ENCODE measurements around the gene HOMER1. TPM values are rescaled to one million over a fixed set of nuclear protein-coding genes. Genes with fewer than 3 reads are reported as not detected.

The HOMER1 gene
- total and polyA plus RNA-seq, 2 of the 13 experiments (the other 11 are each of a cell fraction or from before 2014, with no cell fraction given): 5.3 to 24.8 TPM

DNA sequence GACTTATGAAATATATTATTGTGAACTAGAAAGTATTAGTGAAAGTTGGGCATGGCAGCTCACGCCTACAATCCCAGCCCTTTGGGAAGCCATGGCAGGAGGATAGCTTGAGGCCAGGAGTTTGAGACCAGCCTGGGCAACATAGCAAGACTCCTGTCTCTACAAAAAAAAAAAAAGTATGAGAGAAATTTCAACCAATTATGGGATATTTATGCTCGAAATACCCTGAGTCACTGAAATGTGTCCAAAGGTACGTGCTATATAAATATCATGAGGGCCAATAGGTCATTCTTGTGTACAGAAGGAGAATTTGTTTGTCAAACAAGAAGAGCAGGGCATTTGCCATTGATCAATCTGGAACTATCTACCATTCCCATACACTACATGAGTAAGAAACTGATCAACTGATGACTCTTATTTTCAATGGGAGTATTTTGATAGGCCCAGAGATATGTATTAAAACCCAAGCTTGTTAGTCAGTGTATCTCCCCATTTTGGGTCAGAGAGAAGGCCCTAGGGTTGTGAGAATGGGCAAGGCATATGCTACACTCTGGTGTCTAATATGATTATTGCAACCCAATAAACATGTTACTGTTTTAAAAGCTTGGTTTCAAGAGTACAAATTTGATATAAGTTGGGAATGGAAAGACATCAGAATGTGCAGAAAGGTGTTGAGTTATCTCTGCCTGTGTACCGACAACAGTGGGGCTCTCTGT is 21.7 kb upstream of the HOMER1 start (continued):
- TF ChIP-seq TARDBP (CRISPR knock-in tag; IDR thresholded peaks at IDR 0.05) (peak; percentile 73), NKX3-1 (CRISPR knock-in tag; IDR thresholded peaks at IDR 0.05) (0 out of 2 replicates have a peak, but pooled peaks have one; percentile 29), DPF2 (CRISPR knock-in tag; IDR thresholded peaks at IDR 0.05; ENCODE audit: borderline replicate concordance, low read depth) (peak; percentile 52; the same call in 1 of the 2 replicates), ZMYM2 (CRISPR knock-in tag; IDR thresholded peaks at IDR 0.05) (peak; percentile 39; the same call in 1 of the 2 replicates), NFE2L1 (CRISPR knock-in tag; IDR thresholded peaks at IDR 0.05; ENCODE audit: borderline replicate concordance) (no peak), ZNF878 (CRISPR knock-in tag; IDR thresholded peaks at IDR 0.05) (no peak), ZNF7 (CRISPR knock-in tag; IDR thresholded peaks at IDR 0.05) (no peak), DNMT1 (CRISPR knock-in tag; IDR thresholded peaks at IDR 0.05) (no peak), NBN (conservative IDR thresholded peaks at IDR 0.05) (no peak), ZNF10 (CRISPR knock-in tag; IDR thresholded peaks at IDR 0.05; ENCODE audit: borderline replicate concordance, low read depth) (no peak), KMT2B (CRISPR knock-in tag; IDR thresholded peaks at IDR 0.05) (0 out of 2 replicates have a peak, but pooled peaks have one; percentile 30), HOXA5 (CRISPR knock-in tag; IDR thresholded peaks at IDR 0.05) (peak; percentile 70), ZSCAN20 (CRISPR knock-in tag; IDR thresholded peaks at IDR 0.05; ENCODE audit: borderline replicate concordance) (no peak)
- TF ChIP-seq, protein P1, sequence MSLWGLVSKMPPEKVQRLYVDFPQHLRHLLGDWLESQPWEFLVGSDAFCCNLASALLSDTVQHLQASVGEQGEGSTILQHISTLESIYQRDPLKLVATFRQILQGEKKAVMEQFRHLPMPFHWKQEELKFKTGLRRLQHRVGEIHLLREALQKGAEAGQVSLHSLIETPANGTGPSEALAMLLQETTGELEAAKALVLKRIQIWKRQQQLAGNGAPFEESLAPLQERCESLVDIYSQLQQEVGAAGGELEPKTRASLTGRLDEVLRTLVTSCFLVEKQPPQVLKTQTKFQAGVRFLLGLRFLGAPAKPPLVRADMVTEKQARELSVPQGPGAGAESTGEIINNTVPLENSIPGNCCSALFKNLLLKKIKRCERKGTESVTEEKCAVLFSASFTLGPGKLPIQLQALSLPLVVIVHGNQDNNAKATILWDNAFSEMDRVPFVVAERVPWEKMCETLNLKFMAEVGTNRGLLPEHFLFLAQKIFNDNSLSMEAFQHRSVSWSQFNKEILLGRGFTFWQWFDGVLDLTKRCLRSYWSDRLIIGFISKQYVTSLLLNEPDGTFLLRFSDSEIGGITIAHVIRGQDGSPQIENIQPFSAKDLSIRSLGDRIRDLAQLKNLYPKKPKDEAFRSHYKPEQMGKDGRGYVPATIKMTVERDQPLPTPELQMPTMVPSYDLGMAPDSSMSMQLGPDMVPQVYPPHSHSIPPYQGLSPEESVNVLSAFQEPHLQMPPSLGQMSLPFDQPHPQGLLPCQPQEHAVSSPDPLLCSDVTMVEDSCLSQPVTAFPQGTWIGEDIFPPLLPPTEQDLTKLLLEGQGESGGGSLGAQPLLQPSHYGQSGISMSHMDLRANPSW (CRISPR knock-in tag; IDR thresholded peaks at IDR 0.05; ENCODE audit: borderline replicate concordance): no peak
- TF ChIP-seq, protein P2, sequence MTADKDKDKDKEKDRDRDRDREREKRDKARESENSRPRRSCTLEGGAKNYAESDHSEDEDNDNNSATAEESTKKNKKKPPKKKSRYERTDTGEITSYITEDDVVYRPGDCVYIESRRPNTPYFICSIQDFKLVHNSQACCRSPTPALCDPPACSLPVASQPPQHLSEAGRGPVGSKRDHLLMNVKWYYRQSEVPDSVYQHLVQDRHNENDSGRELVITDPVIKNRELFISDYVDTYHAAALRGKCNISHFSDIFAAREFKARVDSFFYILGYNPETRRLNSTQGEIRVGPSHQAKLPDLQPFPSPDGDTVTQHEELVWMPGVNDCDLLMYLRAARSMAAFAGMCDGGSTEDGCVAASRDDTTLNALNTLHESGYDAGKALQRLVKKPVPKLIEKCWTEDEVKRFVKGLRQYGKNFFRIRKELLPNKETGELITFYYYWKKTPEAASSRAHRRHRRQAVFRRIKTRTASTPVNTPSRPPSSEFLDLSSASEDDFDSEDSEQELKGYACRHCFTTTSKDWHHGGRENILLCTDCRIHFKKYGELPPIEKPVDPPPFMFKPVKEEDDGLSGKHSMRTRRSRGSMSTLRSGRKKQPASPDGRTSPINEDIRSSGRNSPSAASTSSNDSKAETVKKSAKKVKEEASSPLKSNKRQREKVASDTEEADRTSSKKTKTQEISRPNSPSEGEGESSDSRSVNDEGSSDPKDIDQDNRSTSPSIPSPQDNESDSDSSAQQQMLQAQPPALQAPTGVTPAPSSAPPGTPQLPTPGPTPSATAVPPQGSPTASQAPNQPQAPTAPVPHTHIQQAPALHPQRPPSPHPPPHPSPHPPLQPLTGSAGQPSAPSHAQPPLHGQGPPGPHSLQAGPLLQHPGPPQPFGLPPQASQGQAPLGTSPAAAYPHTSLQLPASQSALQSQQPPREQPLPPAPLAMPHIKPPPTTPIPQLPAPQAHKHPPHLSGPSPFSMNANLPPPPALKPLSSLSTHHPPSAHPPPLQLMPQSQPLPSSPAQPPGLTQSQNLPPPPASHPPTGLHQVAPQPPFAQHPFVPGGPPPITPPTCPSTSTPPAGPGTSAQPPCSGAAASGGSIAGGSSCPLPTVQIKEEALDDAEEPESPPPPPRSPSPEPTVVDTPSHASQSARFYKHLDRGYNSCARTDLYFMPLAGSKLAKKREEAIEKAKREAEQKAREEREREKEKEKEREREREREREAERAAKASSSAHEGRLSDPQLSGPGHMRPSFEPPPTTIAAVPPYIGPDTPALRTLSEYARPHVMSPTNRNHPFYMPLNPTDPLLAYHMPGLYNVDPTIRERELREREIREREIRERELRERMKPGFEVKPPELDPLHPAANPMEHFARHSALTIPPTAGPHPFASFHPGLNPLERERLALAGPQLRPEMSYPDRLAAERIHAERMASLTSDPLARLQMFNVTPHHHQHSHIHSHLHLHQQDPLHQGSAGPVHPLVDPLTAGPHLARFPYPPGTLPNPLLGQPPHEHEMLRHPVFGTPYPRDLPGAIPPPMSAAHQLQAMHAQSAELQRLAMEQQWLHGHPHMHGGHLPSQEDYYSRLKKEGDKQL (CRISPR knock-in tag; IDR thresholded peaks at IDR 0.05; ENCODE audit: low read depth): peak; percentile 65; the same call in 1 of the 2 replicates
- TF ChIP-seq, protein P3, sequence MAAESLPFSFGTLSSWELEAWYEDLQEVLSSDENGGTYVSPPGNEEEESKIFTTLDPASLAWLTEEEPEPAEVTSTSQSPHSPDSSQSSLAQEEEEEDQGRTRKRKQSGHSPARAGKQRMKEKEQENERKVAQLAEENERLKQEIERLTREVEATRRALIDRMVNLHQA (CRISPR knock-in tag; IDR thresholded peaks at IDR 0.05): no peak
- TF ChIP-seq, protein P4, sequence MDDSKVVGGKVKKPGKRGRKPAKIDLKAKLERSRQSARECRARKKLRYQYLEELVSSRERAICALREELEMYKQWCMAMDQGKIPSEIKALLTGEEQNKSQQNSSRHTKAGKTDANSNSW (CRISPR knock-in tag; IDR thresholded peaks at IDR 0.05; ENCODE audit: borderline replicate concordance): no peak
- TF ChIP-seq, protein P5, sequence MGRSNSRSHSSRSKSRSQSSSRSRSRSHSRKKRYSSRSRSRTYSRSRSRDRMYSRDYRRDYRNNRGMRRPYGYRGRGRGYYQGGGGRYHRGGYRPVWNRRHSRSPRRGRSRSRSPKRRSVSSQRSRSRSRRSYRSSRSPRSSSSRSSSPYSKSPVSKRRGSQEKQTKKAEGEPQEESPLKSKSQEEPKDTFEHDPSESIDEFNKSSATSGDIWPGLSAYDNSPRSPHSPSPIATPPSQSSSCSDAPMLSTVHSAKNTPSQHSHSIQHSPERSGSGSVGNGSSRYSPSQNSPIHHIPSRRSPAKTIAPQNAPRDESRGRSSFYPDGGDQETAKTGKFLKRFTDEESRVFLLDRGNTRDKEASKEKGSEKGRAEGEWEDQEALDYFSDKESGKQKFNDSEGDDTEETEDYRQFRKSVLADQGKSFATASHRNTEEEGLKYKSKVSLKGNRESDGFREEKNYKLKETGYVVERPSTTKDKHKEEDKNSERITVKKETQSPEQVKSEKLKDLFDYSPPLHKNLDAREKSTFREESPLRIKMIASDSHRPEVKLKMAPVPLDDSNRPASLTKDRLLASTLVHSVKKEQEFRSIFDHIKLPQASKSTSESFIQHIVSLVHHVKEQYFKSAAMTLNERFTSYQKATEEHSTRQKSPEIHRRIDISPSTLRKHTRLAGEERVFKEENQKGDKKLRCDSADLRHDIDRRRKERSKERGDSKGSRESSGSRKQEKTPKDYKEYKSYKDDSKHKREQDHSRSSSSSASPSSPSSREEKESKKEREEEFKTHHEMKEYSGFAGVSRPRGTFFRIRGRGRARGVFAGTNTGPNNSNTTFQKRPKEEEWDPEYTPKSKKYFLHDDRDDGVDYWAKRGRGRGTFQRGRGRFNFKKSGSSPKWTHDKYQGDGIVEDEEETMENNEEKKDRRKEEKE (IDR thresholded peaks at IDR 0.05): no peak
